ENCODE results near the gene SREBF1. TPM values are rescaled to one million over a fixed set of nuclear protein-coding genes. Genes with fewer than 3 reads are reported as not detected.

SREBF1 gene
- total and polyA plus RNA-seq, 2 of the 8 experiments (the other 6 are each of a cell fraction or from before 2014, with no cell fraction given), result 28.6 to 70.8 TPM

- Histone ChIP-seq H3K23me2 (ENCODE audit: low read depth, low read length) (peaks cover 19% of the 10 kb centered on the region; the same call in 1 of the 2 replicates), H3K4me3 (ENCODE audit: extremely low read depth in 1 of 4, insufficient read depth in 2 of 4, low read depth in 3 of 4, low read length in 4 of 4) (peak overlapping the region; percentile 58 to 75 (median 64)), H3K4me1 (replicated peaks in 1 of 4; ENCODE audit: control insufficient read depth in 3 of 4, insufficient read depth in 4 of 4, low read length in 3 of 4) (peaks cover 20 to 38% (median 27%) of the 10 kb centered on the region in 4 experiments), H3K36me3 (ENCODE audit: control insufficient read depth in 2 of 4, insufficient read depth in 4 of 4, low read length in 3 of 4) (no peaks in the 10 kb centered on the region), H2BK12ac (ENCODE audit: low read depth, low read length) (no peak overlapping the region), H4K5ac (ENCODE audit: insufficient read length, low read depth, low read length) (peak overlapping the region; percentile 11), H2BK15ac (ENCODE audit: low read length) (no peak overlapping the region), H3K79me2 (ENCODE audit: control insufficient read depth in 1 of 2, insufficient read depth in 2 of 2, low read length in 2 of 2) (no peaks in the 10 kb centered on the region), H3K18ac (ENCODE audit: extremely low read depth, low read length) (peak overlapping the region; percentile 93; the same call in 1 of the 2 replicates), H3K56ac (replicated peaks; ENCODE audit: insufficient read length, low read depth, low read length) (no peak overlapping the region), H4K91ac (replicated peaks; ENCODE audit: insufficient read length, low read length) (no peak overlapping the region), H4K8ac (ENCODE audit: extremely low read depth, insufficient read depth, low read length) (peak overlapping the region; percentile 76), H3K27ac (ENCODE audit: low read depth, low read length) (no peak overlapping the region), H2BK5ac (ENCODE audit: low read depth, low read length) (peak overlapping the region; percentile 44; the same call in 1 of the 2 replicates), H4K20me1 (replicated peaks in 1 of 2; ENCODE audit: control insufficient read depth in 1 of 2, insufficient read depth in 2 of 2, low read length in 2 of 2) (peaks cover 0 to 1% of the 10 kb centered on the region in 2 experiments), H3K4me2 (ENCODE audit: insufficient read depth in 1 of 2, low read depth in 2 of 2, low read length in 2 of 2) (peak overlapping the region; percentile 68 to 90), H3K23ac (ENCODE audit: insufficient read length) (no peak overlapping the region), H2BK120ac (replicated peaks; ENCODE audit: low read depth, low read length) (no peak overlapping the region), H2AK5ac (ENCODE audit: low read depth, low read length) (no peak overlapping the region), H3K9ac (replicated peaks in 1 of 4; ENCODE audit: extremely low read depth in 1 of 4, low read depth in 3 of 4, low read length in 3 of 4) (no peak overlapping the region; a peak in 1 of 7 replicates), H2AFZ (ENCODE audit: low read length) (no peak overlapping the region), H3K4ac (replicated peaks; ENCODE audit: insufficient read length, low read depth, low read length) (no peak overlapping the region), H3K27me3 (replicated peaks in 1 of 4; ENCODE audit: control insufficient read depth in 3 of 4, extremely low read depth in 1 of 4, insufficient read depth in 3 of 4, low read length in 3 of 4) (peaks cover 0 to 40% (median 13%) of the 10 kb centered on the region in 4 experiments; a peak in 6 of 7 replicates), H2BK20ac (ENCODE audit: low read length) (no peak overlapping the region), H3K14ac (ENCODE audit: insufficient read length) (no peak overlapping the region), H3K79me1 (ENCODE audit: low read depth, low read length) (no peaks in the 10 kb centered on the region), H3K9me3 (ENCODE audit: insufficient read depth in 2 of 2, low read depth in 1 of 2, low read length in 1 of 2) (no peaks in the 10 kb centered on the region)
- no peak for FAIRE-seq
- WGBS, 2 experiments (ENCODE audit: extremely low coverage in 1 of 2, insufficient coverage in 1 of 2, insufficient read length in 1 of 2, insufficient replicate concordance in 2 of 2, low coverage in 1 of 2, low lambda C conversion rate in 2 of 2, missing lambda C conversion rate in 1 of 2), result 2% methylated on average over 28 of the region's 75 CpGs; no CpG with 5 or more reads in 1 of the 2 experiments
- peak; percentile 38 to 83 for DNase-seq (ENCODE audit: low read depth in 1 of 2, low spot score in 2 of 2)
- ChIA-PET POLR2A (ENCODE audit: partially characterized antibody) (interaction anchor here (0.6 to 1.9 kb wide), 7 partner anchors 8 to 59 kb away, joined by 3 to 7 read pairs (median 4); partner anchors contain the start of gene SREBF1), CTCF (ENCODE audit: partially characterized antibody) (interaction anchor here (0.7 to 7.5 kb wide), 6 partner anchors 11 to 64 kb away, joined by 3 to 48 read pairs (median 7); no protein-coding TSS in a partner anchor)
- peak; percentile 25; the same call in 1 of the 2 replicates for TF ChIP-seq TBP (IDR thresholded peaks at IDR 0.05; ENCODE audit: low read depth, low read length)
- no peak for TF ChIP-seq POLR2A (IDR thresholded peaks at IDR 0.05; ENCODE audit: control extremely low read depth in 1 of 2, low read depth in 2 of 2, low read length in 2 of 2)
- peak; percentile 72 for TF ChIP-seq CTBP2 (IDR thresholded peaks at IDR 0.05; ENCODE audit: borderline replicate concordance, insufficient read depth, insufficient read length, low read length)
- TF ChIP-seq EGR1 (IDR thresholded peaks at IDR 0.05; ENCODE audit: borderline replicate concordance, low read depth, low read length), result peak; percentile 83
- 0 out of 2 replicates have a peak, but pooled peaks have one; percentile 5 for TF ChIP-seq CREB1 (IDR thresholded peaks at IDR 0.05)
- TF ChIP-seq CBX5 (IDR thresholded peaks at IDR 0.05; ENCODE audit: low read depth, low read length), result no peak
- peak; percentile 5 to 26 (median 21); a peak in 3 of 4 replicates for TF ChIP-seq CTCF (IDR thresholded peaks at IDR 0.05; ENCODE audit: control extremely low read depth in 1 of 3, insufficient read depth in 1 of 3, low read depth in 1 of 3, low read length in 3 of 3)
- no peak for TF ChIP-seq RAD21 (IDR thresholded peaks at IDR 0.05 in 1 of 2, conservative IDR thresholded peaks at IDR 0.05 in 1 of 2; ENCODE audit: low read depth in 2 of 2, low read length in 2 of 2)
- TF ChIP-seq TCF12 (IDR thresholded peaks at IDR 0.05; ENCODE audit: low read depth, low read length), result peak; percentile 66; the same call in 1 of the 2 replicates
Measured at GRCh38 chr17:17783116-17783824, 53.5 kb downstream of the SREBF1 start.
